Measurements from ENCODE around the gene ROCK2. TPM values are rescaled to one million over a fixed set of nuclear protein-coding genes. Genes with fewer than 3 reads are reported as not detected.

ROCK2 gene
- polyA plus RNA-seq, 1 of the 3 experiments (the other 2 are of a cell fraction), result 4.2 TPM

- Histone ChIP-seq H3K36me3 (replicated peaks in 1 of 2; ENCODE audit: control insufficient read depth in 1 of 2, insufficient read depth in 2 of 2, low read length in 1 of 2) (no peaks in the 10 kb centered on the region), H4K20me1 (ENCODE audit: insufficient read depth) (no peaks in the 10 kb centered on the region), H3K4me3 (ENCODE audit: low read depth in 2 of 2, low read length in 1 of 2) (no peak overlapping the region), H3K27ac (ENCODE audit: low read depth in 2 of 2, low read length in 1 of 2) (no peak overlapping the region), H3K4me1 (ENCODE audit: control insufficient read depth in 1 of 2, insufficient read depth in 2 of 2, low read depth in 1 of 2, low read length in 1 of 2) (peaks cover 21 to 27% of the 10 kb centered on the region in 2 experiments; a peak in 3 of 4 replicates), H3F3A (replicated peaks; ENCODE audit: insufficient read depth) (peaks cover 3% of the 10 kb centered on the region), H3K79me2 (ENCODE audit: insufficient read depth) (no peaks in the 10 kb centered on the region), H3K9me3 (no peaks in the 10 kb centered on the region), H3K9ac (no peak overlapping the region), H3K27me3 (ENCODE audit: insufficient read depth) (no peaks in the 10 kb centered on the region), H3K9me2 (no peaks in the 10 kb centered on the region), H3K4me2 (no peak overlapping the region), H2AFZ (ENCODE audit: low read depth) (no peak overlapping the region)
- ChIA-PET POLR2A (no interaction called here), CTCF (interaction anchor here (0.9 to 4.2 kb wide), 3 partner anchors 14 to 258 kb away, joined by 3 to 25 read pairs (median 10); a partner anchor contains a TSS)
- TF ChIP-seq REST (IDR thresholded peaks at IDR 0.05; ENCODE audit: low read depth, low read length) (no peak), EP300 (IDR thresholded peaks at IDR 0.05; ENCODE audit: borderline replicate concordance in 1 of 2, low read depth in 1 of 2, low read length in 1 of 2) (no peak), MXI1 (IDR thresholded peaks at IDR 0.05; ENCODE audit: low read depth, low read length) (no peak), USF1 (IDR thresholded peaks at IDR 0.05; ENCODE audit: borderline replicate concordance, low read depth) (no peak), RCOR1 (IDR thresholded peaks at IDR 0.05; ENCODE audit: low read length) (no peak), GABPA (IDR thresholded peaks at IDR 0.05; ENCODE audit: low read depth) (no peak), MAX (IDR thresholded peaks at IDR 0.05; ENCODE audit: low read depth) (no peak), SMC3 (IDR thresholded peaks at IDR 0.05; ENCODE audit: low read depth, low read length) (no peak), CTCF (IDR thresholded peaks at IDR 0.05) (no peak)
- no peak for DNase-seq
- WGBS (ENCODE audit: low lambda C conversion rate), result 78% methylated on average over 5 of the region's 5 CpGs
Observed at GRCh38 chr2:11390399-11390658, 45.9 kb upstream of the ROCK2 start.

Measured in SK-N-SH (cell line).